ENCODE data around the gene YIF1B.
A peak's percentile ranks its signal among the peaks of the same experiment; 100 is the strongest.
"Not testable (repeated sequence)": the region's sequence is repeated elsewhere in the genome, so short reads cannot be mapped to it uniquely, and the experiment has no call there.

The YIF1B gene
- total RNA-seq: 6.0 to 33.0 (median 21.2) reads per million in 9 experiments

GRCh38 chr19:38315657-38316476 is at the start of gene YIF1B:
YIF1B (minus strand) TSS chr19:38315947; CDS start chr19:38315917, 30 bp downstream.
- ATAC-seq (replicated peaks): peak; percentile 85
- Mint-ChIP-seq H3K36me3 (ENCODE audit: insufficient read depth) (peaks cover 11% of the 10 kb centered on the region), H3K9me3 (no peaks in the 10 kb centered on the region)

GRCh38 chr19:38362946-38363688 is 47.4 kb upstream of the YIF1B start:
- Mint-ChIP-seq H3K4me3 (peak overlapping the region; percentile 70 to 77), H3K4me1 (ENCODE audit: low read depth in 2 of 2) (peaks cover 13 to 14% of the 10 kb centered on the region in 2 donors), H3K27me3 (peaks cover 13 to 31% of the 10 kb centered on the region in 2 donors), H3K27ac (peak overlapping the region in 1 of 2 donors; percentile 25)
- not testable (repeated sequence) for H3K9me3 Mint-ChIP-seq; H3K36me3 Mint-ChIP-seq (ENCODE audit: insufficient read depth); ATAC-seq (replicated peaks); DNase-seq

More at GRCh38 chr19:38315657-38316476, at the start of gene YIF1B:
- peak within 1 kb of the TSS; percentile 82 to 83 for H3K4me3 Mint-ChIP-seq
- H3K27me3 Mint-ChIP-seq: no peaks in the 10 kb centered on the region
- peak within 1 kb of the TSS; percentile 97 to 98 for H3K27ac Mint-ChIP-seq
- DNase-seq: peak; percentile 94 to 95 (median 94)
- H3K4me1 Mint-ChIP-seq (ENCODE audit: low read depth in 2 of 2): peaks cover 34 to 37% of the 10 kb centered on the region in 2 donors

GRCh38 chr19:38362076-38362945 is 46.6 kb upstream of the YIF1B start:
- Mint-ChIP-seq H3K9me3 (no peaks in the 10 kb centered on the region), H3K27ac (peak overlapping the region in 1 of 2 donors; percentile 63), H3K4me1 (ENCODE audit: low read depth in 2 of 2) (peaks cover 13 to 14% of the 10 kb centered on the region in 2 donors), H3K4me3 (peak overlapping the region; percentile 70 to 77), H3K36me3 (ENCODE audit: insufficient read depth) (peaks cover 7% of the 10 kb centered on the region), H3K27me3 (peaks cover 13 to 23% of the 10 kb centered on the region in 2 donors)
- DNase-seq (peak; percentile 29 to 38 (median 36)), ATAC-seq (replicated peaks) (peak; percentile 57)

GRCh38 chr19:38361633-38362075 is 45.9 kb upstream of the YIF1B start:
- DNase-seq: peak; percentile 29 to 39 (median 33)
- Mint-ChIP-seq H3K36me3 (ENCODE audit: insufficient read depth) (peaks cover 7% of the 10 kb centered on the region), H3K27me3 (peaks cover 13 to 24% of the 10 kb centered on the region in 2 donors), H3K27ac (peak overlapping the region in 1 of 2 donors; percentile 49), H3K9me3 (no peaks in the 10 kb centered on the region), H3K4me3 (peak overlapping the region; percentile 70 to 77), H3K4me1 (ENCODE audit: low read depth in 2 of 2) (peaks cover 13 to 14% of the 10 kb centered on the region in 2 donors)
- ATAC-seq (replicated peaks): peak; percentile 75

GRCh38 chr19:38360839-38361631 is 45.3 kb upstream of the YIF1B start:
- peaks cover 13 to 14% of the 10 kb centered on the region in 2 donors for H3K4me1 Mint-ChIP-seq (ENCODE audit: low read depth in 2 of 2)
- DNase-seq (no peak), ATAC-seq (replicated peaks) (no peak)
- H3K9me3 Mint-ChIP-seq: no peaks in the 10 kb centered on the region
- peak overlapping the region; percentile 28 to 49 for H3K27ac Mint-ChIP-seq
- H3K27me3 Mint-ChIP-seq: peaks cover 16 to 24% of the 10 kb centered on the region in 2 donors
- H3K4me3 Mint-ChIP-seq: peak overlapping the region; percentile 70 to 77
- H3K36me3 Mint-ChIP-seq (ENCODE audit: insufficient read depth): peaks cover 7% of the 10 kb centered on the region

- H3K27ac Mint-ChIP-seq: peak overlapping the region in 1 of 2 donors; percentile 49
- DNase-seq: no peak
- H3K36me3 Mint-ChIP-seq (ENCODE audit: insufficient read depth): peaks cover 7% of the 10 kb centered on the region
- H3K4me1 Mint-ChIP-seq (ENCODE audit: low read depth in 2 of 2): peaks cover 13 to 14% of the 10 kb centered on the region in 2 donors
- peak overlapping the region; percentile 70 to 77 for H3K4me3 Mint-ChIP-seq
- H3K27me3 Mint-ChIP-seq: peaks cover 19 to 25% of the 10 kb centered on the region in 2 donors
- ATAC-seq (replicated peaks): no peak
- H3K9me3 Mint-ChIP-seq: no peaks in the 10 kb centered on the region
Measured at GRCh38 chr19:38360351-38360750, 44.6 kb upstream of the YIF1B start.

- Mint-ChIP-seq H3K27ac (no peak overlapping the region), H3K4me3 (peak overlapping the region in 1 of 2 donors; percentile 11), H3K9me3 (no peaks in the 10 kb centered on the region), H3K36me3 (ENCODE audit: insufficient read depth) (peaks cover 7% of the 10 kb centered on the region), H3K4me1 (ENCODE audit: low read depth in 2 of 2) (peaks cover 13 to 14% of the 10 kb centered on the region in 2 donors), H3K27me3 (peaks cover 19 to 25% of the 10 kb centered on the region in 2 donors)
- no peak for DNase-seq
- no peak for ATAC-seq (replicated peaks)
Measured at GRCh38 chr19:38359242-38360021, 43.7 kb upstream of the YIF1B start.

GRCh38 chr19:38358071-38358470 is 42.3 kb upstream of the YIF1B start:
- H3K27me3 Mint-ChIP-seq: peaks cover 19 to 25% of the 10 kb centered on the region in 2 donors
- H3K4me3 Mint-ChIP-seq: no peak overlapping the region
- no peaks in the 10 kb centered on the region for H3K9me3 Mint-ChIP-seq
- no peak for ATAC-seq (replicated peaks)
- peaks cover 13 to 14% of the 10 kb centered on the region in 2 donors for H3K4me1 Mint-ChIP-seq (ENCODE audit: low read depth in 2 of 2)
- H3K27ac Mint-ChIP-seq: no peak overlapping the region
- peaks cover 7% of the 10 kb centered on the region for H3K36me3 Mint-ChIP-seq (ENCODE audit: insufficient read depth)
- no peak for DNase-seq

- peaks cover 15 to 20% of the 10 kb centered on the region in 2 donors for H3K27me3 Mint-ChIP-seq
- peaks cover 7% of the 10 kb centered on the region for H3K36me3 Mint-ChIP-seq (ENCODE audit: insufficient read depth)
- no peaks in the 10 kb centered on the region for H3K9me3 Mint-ChIP-seq
- H3K27ac Mint-ChIP-seq: peak overlapping the region in 1 of 2 donors; percentile 22
- ATAC-seq (replicated peaks): no peak
- H3K4me3 Mint-ChIP-seq: no peak overlapping the region
- H3K4me1 Mint-ChIP-seq (ENCODE audit: low read depth in 2 of 2): peaks cover 5 to 6% of the 10 kb centered on the region in 2 donors
- DNase-seq: no peak
Measured at GRCh38 chr19:38355728-38356725, 40.3 kb upstream of the YIF1B start.

GRCh38 chr19:38352611-38353010 is 36.9 kb upstream of the YIF1B start:
- Mint-ChIP-seq H3K9me3 (no peaks in the 10 kb centered on the region), H3K4me3 (no peak overlapping the region), H3K27ac (no peak overlapping the region), H3K36me3 (ENCODE audit: insufficient read depth) (no peaks in the 10 kb centered on the region), H3K27me3 (peaks cover 6 to 13% of the 10 kb centered on the region in 2 donors), H3K4me1 (ENCODE audit: low read depth in 2 of 2) (no peaks in the 10 kb centered on the region)
- ATAC-seq (replicated peaks) (no peak), DNase-seq (no peak)

Data from effector memory CD8-positive, alpha-beta T cell (primary cell).